Hepatocyte (in vitro differentiated cells): Measurements from ENCODE around the gene USHBP1. TPM values are rescaled to one million over a fixed set of nuclear protein-coding genes. Genes with fewer than 3 reads are reported as not detected.

Experiments used
- DNase-seq: peaks from one replicate; pipeline ENCODE4 v3.0.0-alpha.2; 2016; ENCODE audit warnings: low spot score
- H2AFZ ChIP-seq: fragments of 200-600 bp; sonication (generic); 2 replicates; pipeline ENCODE4 v1.6.0; 2016; ENCODE audit warnings: antibody characterized with exemption, mild to moderate bottlenecking
- H3K27ac ChIP-seq: fragments of 200-600 bp; sonication (generic); 2 replicates; pipeline ENCODE4 v1.5.1; 2016; ENCODE audit warnings: mild to moderate bottlenecking
- H3K27me3 ChIP-seq: fragments of 200-600 bp; sonication (generic); 2 replicates; pipeline ENCODE4 v1.6.1; 2016
- H3K36me3 ChIP-seq: fragments of 200-600 bp; sonication (generic); replicated peaks from 2 replicates; pipeline ENCODE4 v1.5.1; 2016; ENCODE audit warnings: low read depth; ENCODE audit not compliant: insufficient read depth
- H3K4me1 ChIP-seq: fragments of 200-600 bp; sonication (generic); 2 replicates; pipeline ENCODE4 v1.5.1; 2016; ENCODE audit warnings: mild to moderate bottlenecking, moderate library complexity; ENCODE audit not compliant: insufficient read depth
- H3K4me2 ChIP-seq: fragments of 200-600 bp; sonication (generic); 2 replicates; pipeline ENCODE4 v1.6.0; 2016
- H3K4me3 ChIP-seq: fragments of 200-600 bp; sonication (generic); 2 replicates; pipeline ENCODE4 v1.5.1; 2016; ENCODE audit warnings: mild to moderate bottlenecking
- H3K79me2 ChIP-seq: fragments of 200-600 bp; sonication (generic); 2 replicates; pipeline ENCODE4 v1.6.0; 2017; ENCODE audit warnings: mild to moderate bottlenecking
- H3K9me2 ChIP-seq: fragments of 200-600 bp; sonication (generic); replicated peaks from 2 replicates; pipeline ENCODE4 v1.6.0; 2017; ENCODE audit warnings: mild to moderate bottlenecking; ENCODE audit not compliant: insufficient read depth
- H3K9me3 ChIP-seq: fragments of 200-600 bp; sonication (generic); 2 replicates; pipeline ENCODE4 v1.5.1; 2016; ENCODE audit warnings: low read depth, mild to moderate bottlenecking
- H4K20me1 ChIP-seq: fragments of 200-600 bp; sonication (generic); 2 replicates; pipeline ENCODE4 v1.6.0; 2016; ENCODE audit warnings: mild to moderate bottlenecking; ENCODE audit not compliant: insufficient read depth, poor library complexity, severe bottlenecking
- EZH2 ChIP-seq: fragments of 200-600 bp; sonication (generic); IDR thresholded peaks from 2 replicates; pipeline ENCODE4 v1.6.1; 2016; ENCODE audit warnings: antibody characterized with exemption, mild to moderate bottlenecking, borderline replicate concordance
- EZH2phosphoT487 ChIP-seq: fragments of 200-600 bp; sonication (generic); IDR thresholded peaks from one replicate; pipeline ENCODE4 v1.6.1; 2018; ENCODE audit warnings: antibody characterized with exemption, mild to moderate bottlenecking, low read depth, moderate library complexity; ENCODE audit not compliant: unreplicated experiment, severe bottlenecking
- WGBS: methylation state at CpG from one replicate; pipeline ENCODE4 v1.1.6; 2016; ENCODE audit warnings: low lambda C conversion rate; ENCODE audit errors: missing lambda C conversion rate; 5-methylcytosine and 5-hydroxymethylcytosine counted together
- polyA plus RNA-seq: library from polyadenylated mRNA; unstranded; fragments of >200 nt; fragmentation: Nextera tagmentation; extraction: Ambion mirVana; gene quantifications from 2 replicates; pipeline ENCODE4 v1.2.1, GENCODE V29; 2016
- total RNA-seq: library from RNA; depleted of rRNA; stranded (reverse); fragments of >200 nt; gene quantifications from 2 replicates; pipeline ENCODE4 v1.2.3, GENCODE V29; 2014
- TF ChIP-seq, protein P1 (sequence below): fragments of 200-600 bp; sonication (generic); IDR thresholded peaks from 2 replicates; pipeline ENCODE4 v1.5.1; 2016; ENCODE audit warnings: antibody characterized with exemption, mild to moderate bottlenecking; ENCODE audit not compliant: poor library complexity

The USHBP1 gene
- total and polyA plus RNA-seq, 2 experiments from 2014 or later, result 0.98 TPM; not detected in 1

DNA sequence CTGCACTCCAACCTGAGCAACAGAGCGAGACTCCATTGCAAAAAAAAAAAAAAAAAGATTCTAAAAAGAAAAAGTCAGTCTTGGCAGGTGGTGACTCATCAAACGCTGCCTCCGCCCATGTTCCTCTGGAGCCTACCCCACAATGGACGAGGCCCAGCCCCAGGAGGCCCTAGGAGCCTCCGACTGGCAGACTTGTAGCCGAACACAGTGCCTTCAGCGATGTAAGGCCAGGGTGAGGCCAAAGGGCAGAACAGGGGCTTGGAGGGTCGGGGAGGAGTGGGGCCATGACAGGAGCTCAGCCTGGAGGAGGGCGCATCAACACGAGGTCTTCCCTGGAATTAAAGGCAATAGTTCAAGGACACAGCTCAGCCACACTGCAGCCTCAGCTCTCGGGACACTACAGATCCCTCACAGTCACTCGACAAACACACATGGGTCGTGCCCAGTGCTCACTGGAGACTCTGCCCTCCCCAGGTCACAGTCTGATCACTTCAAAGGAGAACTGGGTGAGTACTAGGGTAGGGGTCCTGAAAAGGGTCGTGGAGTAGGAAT is 44.3 kb downstream of the USHBP1 start:
- no peaks in the 10 kb centered on the region for H3K9me3 ChIP-seq
- H3K4me3 ChIP-seq, result no peak overlapping the region
- H3K4me2 ChIP-seq, result peak overlapping the region; percentile 7
- DNase-seq, result peak; percentile 83
- H3K4me1 ChIP-seq, result no peaks in the 10 kb centered on the region
- TF ChIP-seq EZH2, result no peak
- TF ChIP-seq EZH2phosphoT487, result no peak
- TF ChIP-seq, protein P1, sequence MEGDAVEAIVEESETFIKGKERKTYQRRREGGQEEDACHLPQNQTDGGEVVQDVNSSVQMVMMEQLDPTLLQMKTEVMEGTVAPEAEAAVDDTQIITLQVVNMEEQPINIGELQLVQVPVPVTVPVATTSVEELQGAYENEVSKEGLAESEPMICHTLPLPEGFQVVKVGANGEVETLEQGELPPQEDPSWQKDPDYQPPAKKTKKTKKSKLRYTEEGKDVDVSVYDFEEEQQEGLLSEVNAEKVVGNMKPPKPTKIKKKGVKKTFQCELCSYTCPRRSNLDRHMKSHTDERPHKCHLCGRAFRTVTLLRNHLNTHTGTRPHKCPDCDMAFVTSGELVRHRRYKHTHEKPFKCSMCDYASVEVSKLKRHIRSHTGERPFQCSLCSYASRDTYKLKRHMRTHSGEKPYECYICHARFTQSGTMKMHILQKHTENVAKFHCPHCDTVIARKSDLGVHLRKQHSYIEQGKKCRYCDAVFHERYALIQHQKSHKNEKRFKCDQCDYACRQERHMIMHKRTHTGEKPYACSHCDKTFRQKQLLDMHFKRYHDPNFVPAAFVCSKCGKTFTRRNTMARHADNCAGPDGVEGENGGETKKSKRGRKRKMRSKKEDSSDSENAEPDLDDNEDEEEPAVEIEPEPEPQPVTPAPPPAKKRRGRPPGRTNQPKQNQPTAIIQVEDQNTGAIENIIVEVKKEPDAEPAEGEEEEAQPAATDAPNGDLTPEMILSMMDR, result no peak
- no peaks in the 10 kb centered on the region for H3K27me3 ChIP-seq
- peak overlapping the region; percentile 29 for H3K27ac ChIP-seq
- peaks cover 6% of the 10 kb centered on the region for H3K79me2 ChIP-seq
- no peak overlapping the region for H2AFZ ChIP-seq
- H3K9me2 ChIP-seq, result no peaks in the 10 kb centered on the region
- no peaks in the 10 kb centered on the region for H4K20me1 ChIP-seq
- H3K36me3 ChIP-seq, result no peaks in the 10 kb centered on the region
- WGBS, result 69% methylated on average over 14 of the region's 14 CpGs

DNA sequence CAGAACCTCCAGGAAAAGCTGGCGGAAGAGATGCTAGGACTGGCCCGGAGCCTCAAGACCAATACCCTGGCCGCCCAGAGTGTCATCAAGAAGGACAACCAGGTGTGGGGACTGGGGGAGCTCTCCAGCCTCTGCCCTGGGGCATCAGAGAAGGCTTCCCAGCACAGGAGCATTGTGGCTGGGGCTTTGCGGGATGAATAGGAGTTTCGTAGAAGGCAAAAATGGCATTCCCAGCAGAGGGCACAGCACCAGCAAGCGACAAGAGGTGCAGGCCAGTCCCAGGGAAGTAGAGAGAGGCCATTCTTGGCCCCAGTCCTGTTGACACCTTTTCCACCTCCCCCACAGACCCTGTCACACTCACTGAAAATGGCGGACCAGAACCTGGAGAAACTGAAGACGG is 45.3 kb downstream of the USHBP1 start:
- H4K20me1 ChIP-seq, result no peaks in the 10 kb centered on the region
- H2AFZ ChIP-seq, result no peak overlapping the region
- H3K4me2 ChIP-seq, result no peak overlapping the region
- H3K4me1 ChIP-seq, result peaks cover 6% of the 10 kb centered on the region
- H3K36me3 ChIP-seq, result no peaks in the 10 kb centered on the region
- no peak for DNase-seq
- H3K27me3 ChIP-seq, result no peaks in the 10 kb centered on the region
- H3K9me3 ChIP-seq, result no peaks in the 10 kb centered on the region
- peaks cover 12% of the 10 kb centered on the region for H3K79me2 ChIP-seq
- 97% methylated on average over 8 of the region's 8 CpGs for WGBS
- H3K9me2 ChIP-seq, result no peaks in the 10 kb centered on the region
- H3K4me3 ChIP-seq, result no peak overlapping the region
- no peak overlapping the region for H3K27ac ChIP-seq
- TF ChIP-seq EZH2 (no peak), EZH2phosphoT487 (no peak)
- TF ChIP-seq, protein P1, result no peak

DNA sequence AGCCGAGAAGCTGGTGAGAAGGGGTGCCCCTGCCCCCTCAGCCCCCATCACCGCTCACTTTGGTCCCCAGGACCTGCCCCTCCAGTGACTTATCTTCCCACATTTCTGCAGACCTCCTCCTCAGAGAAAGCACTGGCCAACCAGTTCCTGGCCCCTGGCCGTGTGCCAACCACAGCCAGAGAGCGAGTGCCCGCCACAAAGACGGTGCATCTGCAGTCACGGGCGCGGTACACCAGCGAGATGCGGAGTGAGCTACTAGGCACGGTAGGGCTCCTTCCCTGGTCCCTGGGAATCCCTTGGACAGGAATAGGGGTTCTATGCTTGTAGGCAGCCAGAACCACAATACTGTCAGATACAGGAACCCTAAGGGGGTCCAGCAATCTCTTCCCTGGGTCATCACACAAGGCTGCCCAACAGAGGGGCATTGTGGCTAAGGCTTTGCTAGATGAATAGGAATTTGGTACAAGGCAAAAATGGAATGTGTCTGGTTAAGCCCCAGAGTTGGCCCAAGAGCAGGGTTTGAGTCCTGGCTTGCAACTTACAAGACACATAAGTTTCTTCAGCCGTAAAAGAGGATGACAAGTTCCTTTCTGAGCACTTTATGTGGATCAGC is 48.4 kb downstream of the USHBP1 start:
- Histone ChIP-seq H3K4me3 (no peak overlapping the region), H3K4me1 (peaks cover 6% of the 10 kb centered on the region), H3K27ac (peak overlapping the region; percentile 95), H3K9me3 (no peaks in the 10 kb centered on the region), H3K79me2 (peaks cover 12% of the 10 kb centered on the region), H2AFZ (peak overlapping the region; percentile 86), H4K20me1 (no peaks in the 10 kb centered on the region), H3K9me2 (no peaks in the 10 kb centered on the region), H3K4me2 (peak overlapping the region; percentile 76), H3K27me3 (no peaks in the 10 kb centered on the region), H3K36me3 (no peaks in the 10 kb centered on the region)
- no peak for DNase-seq
- WGBS, result 98% methylated on average over 13 of the region's 13 CpGs
- TF ChIP-seq, protein P1, result no peak
- TF ChIP-seq EZH2phosphoT487, result no peak
